Liver (tissue), 3 donors: ENCODE results near the gene KIT.

ENCODE experiments used
- ATF3 ChIP-seq: IDR thresholded peaks from 2 replicates; pipeline ENCODE4 v1.6.1; 2016; ENCODE audit warnings: antibody characterized with exemption
- CTCF ChIP-seq: fragments of 150-350 bp; IDR thresholded peaks from 2 replicates; pipeline ENCODE4 v1.5.1; 2017; ENCODE audit warnings: improper control_type of control experiment, low read depth, low read length; ENCODE audit not compliant: missing input control
- FOXA1 ChIP-seq: IDR thresholded peaks from 2 replicates; pipeline ENCODE4 v1.6.1; 2016; ENCODE audit warnings: antibody characterized with exemption
- HNF4G ChIP-seq: IDR thresholded peaks from 2 replicates; pipeline ENCODE4 v1.6.1; 2016; ENCODE audit warnings: antibody characterized with exemption
- JUND ChIP-seq, 2 donors: IDR thresholded peaks; 2 replicates each; pipeline ENCODE4 v1.6.1; 2016; ENCODE audit warnings: antibody characterized with exemption in 2 of 2
- NR2F2 ChIP-seq: IDR thresholded peaks from 2 replicates; pipeline ENCODE4 v1.6.1; 2016; ENCODE audit warnings: antibody characterized with exemption
- RAD21 ChIP-seq, 2 donors: IDR thresholded peaks; 2 replicates each; pipeline ENCODE4 v1.6.1; 2016; ENCODE audit warnings: antibody characterized with exemption in 2 of 2, mild to moderate bottlenecking in 2 of 2
- YY1 ChIP-seq: IDR thresholded peaks from 2 replicates; pipeline ENCODE4 v1.6.1; 2016; ENCODE audit warnings: antibody characterized with exemption, mild to moderate bottlenecking
- TF ChIP-seq, protein P1 (sequence below): IDR thresholded peaks from 2 replicates; pipeline ENCODE4 v1.6.1; 2016; ENCODE audit warnings: antibody characterized with exemption, mild to moderate bottlenecking
- TF ChIP-seq, protein P2 (sequence below): IDR thresholded peaks from 2 replicates; pipeline ENCODE4 v1.6.1; 2016; ENCODE audit warnings: antibody characterized with exemption
- TF ChIP-seq, protein P3 (sequence below): IDR thresholded peaks from 2 replicates; pipeline ENCODE4 v1.6.1; 2016; ENCODE audit warnings: antibody characterized with exemption
- donor health status: healthy.
- donor health status: healthy.

- TF ChIP-seq CTCF (no peak), RAD21 (IDR thresholded peaks at IDR 0.05) (no peak), ATF3 (no peak), FOXA1 (no peak), JUND (IDR thresholded peaks at IDR 0.05) (no peak), HNF4G (no peak), YY1 (no peak), NR2F2 (no peak)
- TF ChIP-seq, protein P1, sequence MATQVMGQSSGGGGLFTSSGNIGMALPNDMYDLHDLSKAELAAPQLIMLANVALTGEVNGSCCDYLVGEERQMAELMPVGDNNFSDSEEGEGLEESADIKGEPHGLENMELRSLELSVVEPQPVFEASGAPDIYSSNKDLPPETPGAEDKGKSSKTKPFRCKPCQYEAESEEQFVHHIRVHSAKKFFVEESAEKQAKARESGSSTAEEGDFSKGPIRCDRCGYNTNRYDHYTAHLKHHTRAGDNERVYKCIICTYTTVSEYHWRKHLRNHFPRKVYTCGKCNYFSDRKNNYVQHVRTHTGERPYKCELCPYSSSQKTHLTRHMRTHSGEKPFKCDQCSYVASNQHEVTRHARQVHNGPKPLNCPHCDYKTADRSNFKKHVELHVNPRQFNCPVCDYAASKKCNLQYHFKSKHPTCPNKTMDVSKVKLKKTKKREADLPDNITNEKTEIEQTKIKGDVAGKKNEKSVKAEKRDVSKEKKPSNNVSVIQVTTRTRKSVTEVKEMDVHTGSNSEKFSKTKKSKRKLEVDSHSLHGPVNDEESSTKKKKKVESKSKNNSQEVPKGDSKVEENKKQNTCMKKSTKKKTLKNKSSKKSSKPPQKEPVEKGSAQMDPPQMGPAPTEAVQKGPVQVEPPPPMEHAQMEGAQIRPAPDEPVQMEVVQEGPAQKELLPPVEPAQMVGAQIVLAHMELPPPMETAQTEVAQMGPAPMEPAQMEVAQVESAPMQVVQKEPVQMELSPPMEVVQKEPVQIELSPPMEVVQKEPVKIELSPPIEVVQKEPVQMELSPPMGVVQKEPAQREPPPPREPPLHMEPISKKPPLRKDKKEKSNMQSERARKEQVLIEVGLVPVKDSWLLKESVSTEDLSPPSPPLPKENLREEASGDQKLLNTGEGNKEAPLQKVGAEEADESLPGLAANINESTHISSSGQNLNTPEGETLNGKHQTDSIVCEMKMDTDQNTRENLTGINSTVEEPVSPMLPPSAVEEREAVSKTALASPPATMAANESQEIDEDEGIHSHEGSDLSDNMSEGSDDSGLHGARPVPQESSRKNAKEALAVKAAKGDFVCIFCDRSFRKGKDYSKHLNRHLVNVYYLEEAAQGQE, result no peak
- TF ChIP-seq, protein P2, sequence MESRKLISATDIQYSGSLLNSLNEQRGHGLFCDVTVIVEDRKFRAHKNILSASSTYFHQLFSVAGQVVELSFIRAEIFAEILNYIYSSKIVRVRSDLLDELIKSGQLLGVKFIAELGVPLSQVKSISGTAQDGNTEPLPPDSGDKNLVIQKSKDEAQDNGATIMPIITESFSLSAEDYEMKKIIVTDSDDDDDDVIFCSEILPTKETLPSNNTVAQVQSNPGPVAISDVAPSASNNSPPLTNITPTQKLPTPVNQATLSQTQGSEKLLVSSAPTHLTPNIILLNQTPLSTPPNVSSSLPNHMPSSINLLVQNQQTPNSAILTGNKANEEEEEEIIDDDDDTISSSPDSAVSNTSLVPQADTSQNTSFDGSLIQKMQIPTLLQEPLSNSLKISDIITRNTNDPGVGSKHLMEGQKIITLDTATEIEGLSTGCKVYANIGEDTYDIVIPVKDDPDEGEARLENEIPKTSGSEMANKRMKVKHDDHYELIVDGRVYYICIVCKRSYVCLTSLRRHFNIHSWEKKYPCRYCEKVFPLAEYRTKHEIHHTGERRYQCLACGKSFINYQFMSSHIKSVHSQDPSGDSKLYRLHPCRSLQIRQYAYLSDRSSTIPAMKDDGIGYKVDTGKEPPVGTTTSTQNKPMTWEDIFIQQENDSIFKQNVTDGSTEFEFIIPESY, result no peak
- TF ChIP-seq, protein P3, sequence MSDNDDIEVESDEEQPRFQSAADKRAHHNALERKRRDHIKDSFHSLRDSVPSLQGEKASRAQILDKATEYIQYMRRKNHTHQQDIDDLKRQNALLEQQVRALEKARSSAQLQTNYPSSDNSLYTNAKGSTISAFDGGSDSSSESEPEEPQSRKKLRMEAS, result no peak
Observed at GRCh38 chr4:54779476-54780148, 121.9 kb downstream of the KIT start.
